H54 (cell line): Measurements from ENCODE around the gene ZC3H11A.
"Not testable (repeated sequence)": the region's sequence is repeated elsewhere in the genome, so short reads cannot be mapped to it uniquely, and the experiment has no call there.

Source experiments
- DNase-seq: peaks from one replicate; pipeline ENCODE4 v3.0.0; 2011; ENCODE audit warnings: low spot score, mixed read lengths; ENCODE audit not compliant: insufficient read length
- FAIRE-seq: peaks from 3 replicates; lab custom pipeline; 2011; peaks lifted over from hg19 to GRCh38; lab: Jason Lieb, UNC
- POLR2A ChIP-seq: IDR thresholded peaks from 2 replicates; pipeline ENCODE4 v1.6.1; 2011; ENCODE audit warnings: low read depth, mild to moderate bottlenecking, low read length

Gene ZC3H11A

DNA sequence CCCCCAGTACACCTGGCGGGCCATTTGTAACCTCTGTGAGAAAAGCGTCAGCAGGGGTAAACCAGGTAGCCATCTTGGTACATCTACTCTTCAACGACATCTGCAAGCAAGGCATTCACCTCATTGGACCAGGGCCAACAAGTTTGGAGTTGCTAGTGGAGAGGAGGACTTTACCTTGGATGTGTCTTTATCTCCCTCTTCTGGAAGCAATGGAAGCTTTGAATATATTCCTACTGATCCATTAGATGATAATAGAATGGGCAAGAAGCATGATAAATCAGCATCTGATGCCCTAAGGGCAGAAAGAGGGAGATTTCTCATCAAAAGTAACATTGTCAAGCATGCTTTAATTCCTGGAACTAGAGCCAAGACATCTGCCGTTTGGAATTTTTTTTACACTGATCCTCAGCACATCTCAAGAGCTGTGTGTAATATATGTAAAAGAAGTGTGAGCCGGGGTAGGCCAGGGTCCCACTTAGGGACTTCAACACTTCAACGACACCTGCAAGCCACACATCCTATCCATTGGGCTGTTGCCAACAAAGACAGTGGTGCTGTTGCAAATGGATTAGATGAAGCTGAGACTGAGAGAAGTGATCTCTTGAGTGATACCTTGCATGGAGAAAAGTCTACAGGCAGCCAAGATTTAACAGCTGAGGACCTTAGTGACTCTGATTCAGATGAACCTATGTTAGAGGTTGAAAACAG, 2.7 kb downstream of the ZC3H11A start:
- TF ChIP-seq POLR2A: no peak

GRCh38 chr1:203799157-203799556, 3.7 kb downstream of the ZC3H11A start:
- no peak for DNase-seq
- no peak for TF ChIP-seq POLR2A
- FAIRE-seq: no peak

More for the DNA sequence above, 2.7 kb downstream of the ZC3H11A start:
- FAIRE-seq: no peak
- DNase-seq: no peak

DNA sequence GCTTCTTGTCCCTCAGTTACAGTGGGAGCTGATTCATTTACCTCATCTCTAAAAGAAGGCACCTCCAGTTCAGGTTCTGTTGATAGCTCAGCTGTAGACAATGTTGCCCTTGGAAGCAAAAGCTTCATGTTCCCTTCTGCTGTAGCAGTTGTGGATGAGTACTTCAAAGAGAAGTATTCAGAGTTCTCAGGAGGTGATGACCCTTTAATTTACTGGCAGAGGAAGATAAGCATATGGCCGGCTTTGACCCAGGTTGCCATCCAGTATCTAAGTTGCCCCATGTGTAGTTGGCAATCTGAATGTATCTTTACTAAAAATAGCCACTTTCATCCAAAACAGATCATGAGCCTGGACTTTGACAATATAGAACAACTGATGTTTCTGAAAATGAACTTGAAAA, 4.5 kb downstream of the ZC3H11A start:
- FAIRE-seq (no peak), DNase-seq (no peak)

DNA sequence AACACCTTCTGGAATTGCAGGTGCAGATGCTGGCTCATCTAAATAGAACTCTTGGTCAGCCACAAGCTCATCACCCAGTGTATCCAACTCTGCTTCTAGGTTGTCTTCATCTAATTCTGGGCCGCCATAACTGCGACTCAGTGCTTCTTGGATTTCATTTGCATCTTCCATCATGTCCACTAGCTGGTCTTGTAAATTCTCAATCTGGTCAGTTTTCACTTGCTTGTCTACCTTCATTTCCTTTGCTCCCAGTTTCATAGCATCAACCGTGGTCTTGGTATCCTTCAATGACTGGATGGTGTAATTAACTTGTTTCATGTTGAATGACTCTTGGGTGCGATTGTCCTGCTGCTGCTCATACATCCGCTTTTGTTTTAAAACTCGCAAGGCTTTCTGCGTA, 10.3 kb downstream of the ZC3H11A start:
- no peak for TF ChIP-seq POLR2A

More for the DNA sequence above, 4.5 kb downstream of the ZC3H11A start:
- no peak for TF ChIP-seq POLR2A

DNA sequence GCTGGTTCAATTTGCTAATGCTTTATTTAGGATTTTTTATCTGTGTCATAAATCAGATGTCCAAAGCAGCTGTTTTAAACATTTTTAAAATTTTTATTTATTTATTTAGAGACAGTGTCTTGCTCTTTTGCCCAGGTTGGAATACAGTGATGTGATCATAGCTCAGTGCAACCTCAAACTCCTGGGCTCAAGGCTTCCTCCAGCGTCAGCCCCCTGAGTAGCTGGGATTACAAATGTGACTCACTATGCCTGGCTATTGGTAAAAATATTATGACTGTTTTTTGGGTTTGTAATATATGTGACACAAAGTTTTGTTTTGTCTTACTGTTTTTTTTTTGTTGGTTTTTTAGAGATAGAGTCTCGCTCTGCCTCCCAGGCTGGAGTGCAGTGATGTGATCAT, 11.8 kb downstream of the ZC3H11A start:
- no peak for FAIRE-seq
- no peak for TF ChIP-seq POLR2A
- no peak for DNase-seq

More for the DNA sequence above, 10.3 kb downstream of the ZC3H11A start:
- FAIRE-seq (no peak), DNase-seq (no peak)

DNA sequence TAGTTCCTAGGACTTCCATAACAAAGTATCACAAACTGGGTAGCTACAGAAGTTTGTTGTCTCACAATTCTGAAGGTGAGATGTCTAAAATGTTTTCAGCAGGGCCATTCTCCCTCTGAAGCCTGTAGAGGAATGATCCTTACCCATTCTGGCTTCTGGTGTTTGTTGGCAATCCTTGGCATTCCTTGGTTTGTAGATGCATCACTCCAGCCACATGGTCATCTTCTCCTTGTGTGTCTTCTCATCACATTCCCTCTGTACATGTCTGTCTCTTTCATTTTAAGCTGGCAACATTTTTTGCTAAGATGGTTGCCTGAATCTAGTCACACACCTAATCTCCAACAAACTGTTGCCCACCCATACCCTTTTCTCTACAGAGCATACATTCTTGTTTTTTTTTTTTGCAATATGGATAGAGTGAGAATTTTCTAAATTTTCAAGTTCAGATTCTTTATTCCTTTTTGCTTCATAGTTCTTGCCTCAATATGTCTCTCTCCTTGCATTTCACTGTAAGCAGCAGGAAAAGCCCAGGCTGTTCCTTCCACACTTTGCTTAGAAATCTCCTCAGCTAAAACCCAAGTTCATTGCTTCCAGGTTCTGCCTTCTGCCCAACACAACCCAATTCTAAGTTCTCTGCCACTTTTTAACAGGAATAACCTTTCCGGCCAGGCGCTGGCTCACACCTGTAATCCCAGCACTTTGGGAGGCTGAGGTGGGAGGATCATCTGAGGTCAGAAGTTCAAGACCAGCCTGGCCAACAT, 18.3 kb downstream of the ZC3H11A start:
- FAIRE-seq: no peak
- no peak for DNase-seq
- TF ChIP-seq POLR2A: no peak

- TF ChIP-seq POLR2A: no peak
- FAIRE-seq (no peak), DNase-seq (no peak)
These were observed 23.0 kb downstream of the ZC3H11A start for GRCh38 chr1:203818399-203818798.

DNA sequence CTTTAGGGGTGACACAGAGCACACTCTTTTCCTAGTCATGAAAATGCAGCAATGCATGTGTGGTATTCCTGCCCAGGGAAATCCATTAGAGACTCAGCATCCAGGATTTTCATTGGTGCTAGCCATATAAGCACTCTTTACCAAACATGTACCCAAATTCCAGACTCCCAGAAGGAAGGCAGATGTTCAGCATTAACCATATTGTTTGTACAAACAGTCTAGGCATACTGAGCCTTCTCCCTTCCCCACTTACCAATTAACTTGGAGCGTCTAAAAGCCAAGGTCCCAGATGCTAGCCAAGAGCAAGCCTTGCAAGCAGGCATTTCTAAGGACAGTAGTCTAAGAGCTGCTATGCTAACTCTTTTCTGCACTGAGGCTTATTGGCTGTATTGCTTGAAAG, 27.9 kb downstream of the ZC3H11A start:
- no peak for TF ChIP-seq POLR2A
- DNase-seq: no peak
- no peak for FAIRE-seq

DNA sequence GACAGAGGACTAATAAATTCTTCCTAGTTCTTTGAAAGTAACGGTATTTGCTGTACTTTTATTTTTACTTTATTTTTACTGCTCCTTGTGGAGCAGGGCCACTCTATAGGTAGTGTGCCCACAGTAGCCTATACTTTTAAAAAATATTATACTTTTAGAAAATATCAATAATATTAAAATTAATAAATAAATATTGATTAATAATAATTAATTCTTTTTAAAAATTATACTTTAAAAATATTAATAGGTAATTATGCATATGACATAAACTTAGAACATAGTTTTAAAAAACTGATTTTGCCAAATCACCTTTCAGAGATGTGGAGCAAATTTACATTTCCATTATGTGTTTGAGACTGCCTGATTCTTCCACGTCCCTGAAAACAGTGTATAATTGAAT, 30.8 kb downstream of the ZC3H11A start:
- no peak for FAIRE-seq
- DNase-seq: no peak
- TF ChIP-seq POLR2A: no peak

DNA sequence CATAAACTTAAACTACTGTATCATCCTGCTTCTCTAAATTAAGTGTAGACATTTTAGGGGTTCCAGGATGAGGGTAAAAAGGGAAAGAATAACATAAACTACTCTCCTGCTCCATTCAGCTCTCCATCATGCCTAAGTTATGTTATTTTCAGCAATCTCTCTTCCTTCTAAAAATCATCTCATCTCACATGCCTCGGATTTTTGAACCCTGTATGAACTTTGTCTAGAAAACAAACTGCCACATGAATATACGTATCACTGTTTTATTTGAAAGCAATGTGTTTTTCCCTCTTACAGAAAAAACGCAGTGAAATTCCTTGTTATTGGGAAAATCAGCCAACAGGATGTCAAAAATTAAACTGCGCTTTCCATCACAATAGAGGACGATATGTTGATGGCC, 32.6 kb downstream of the ZC3H11A start:
- DNase-seq: no peak
- no peak for FAIRE-seq
- no peak for TF ChIP-seq POLR2A

DNA sequence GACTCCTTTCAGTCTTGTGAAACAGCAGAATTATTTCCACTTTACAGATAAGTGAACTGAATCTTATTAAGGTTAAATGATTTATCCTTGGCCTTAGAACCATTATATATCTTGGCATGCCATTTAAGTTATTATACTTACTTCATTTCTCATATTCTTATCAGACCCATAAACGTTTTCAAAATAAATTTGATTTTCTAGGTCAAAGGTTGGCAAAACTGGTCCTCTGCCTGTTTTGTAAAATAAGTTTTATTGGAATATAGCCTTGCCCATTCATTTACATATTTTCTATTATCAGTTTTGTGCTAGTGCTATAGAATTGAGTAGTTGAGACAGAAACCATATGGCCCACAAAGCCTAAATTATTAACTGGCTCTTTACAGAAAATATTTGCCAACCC, 33.1 kb downstream of the ZC3H11A start:
- FAIRE-seq: no peak
- TF ChIP-seq POLR2A: no peak
- DNase-seq: no peak

DNA sequence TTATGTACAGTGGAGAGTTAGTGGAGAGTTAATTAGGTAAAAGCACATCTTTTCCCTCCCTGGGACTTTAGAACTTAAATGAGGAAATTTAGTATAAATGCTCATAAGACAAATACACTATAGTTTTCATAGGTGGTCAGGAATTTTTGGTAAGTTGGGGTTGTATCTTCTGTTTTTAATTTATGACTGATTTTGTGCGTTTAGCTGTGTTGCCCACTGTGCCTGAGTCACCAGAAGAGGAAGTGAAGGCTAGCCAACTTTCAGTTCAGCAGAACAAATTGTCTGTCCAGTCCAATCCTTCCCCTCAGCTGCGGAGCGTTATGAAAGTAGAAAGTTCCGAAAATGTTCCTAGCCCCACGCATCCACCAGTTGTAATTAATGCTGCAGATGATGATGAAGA, 33.8 kb downstream of the ZC3H11A start:
- peak; percentile 57 for FAIRE-seq
- not testable (repeated sequence) for DNase-seq

GRCh38 chr1:203835476-203835875, 40.1 kb downstream of the ZC3H11A start:
- FAIRE-seq (no peak), DNase-seq (no peak)
- no peak for TF ChIP-seq POLR2A

GRCh38 chr1:203839081-203839480, 43.7 kb downstream of the ZC3H11A start:
- FAIRE-seq (no peak), DNase-seq (no peak)
- no peak for TF ChIP-seq POLR2A
